H1 (cell line): Measurements from ENCODE around the gene TCEA2. TPM values are rescaled to one million over a fixed set of nuclear protein-coding genes. Genes with fewer than 3 reads are reported as not detected.

Experiments
- CTCF ChIA-PET: fragments of 300-600 bp; sonication (Branson Sonifier 250); formaldehyde crosslinking; loops from one replicate; lab custom pipeline; 2021; ENCODE audit not compliant: partially characterized antibody; lab: Charles Lee
- POLR2A ChIA-PET: fragments of 300-600 bp; sonication (Branson Sonifier 250); formaldehyde crosslinking; loops from one replicate; lab custom pipeline; 2021; ENCODE audit warnings: inconsistent platforms; ENCODE audit not compliant: partially characterized antibody; lab: Charles Lee
- DNase-seq, 2 experiments: peaks; one replicate each; pipeline versions ENCODE4 v3.0.0 to v3.0.0-alpha.2; 2010 to 2022; ENCODE audit warnings: low spot score in 2 of 2, low read depth in 1 of 2, mixed read lengths in 1 of 2
- FAIRE-seq: peaks from 2 replicates; lab custom pipeline; 2011; peaks lifted over from hg19 to GRCh38; lab: Jason Lieb, UNC
- H2AFZ ChIP-seq: 2 replicates; pipeline ENCODE4 v1.8.1; 2012; ENCODE audit warnings: low read length, inconsistent platforms
- H2AK5ac ChIP-seq: 2 replicates; pipeline ENCODE4 v1.6.1; 2013; ENCODE audit warnings: low read depth, low read length
- H2BK120ac ChIP-seq: replicated peaks from 2 replicates; pipeline ENCODE3; 2013; ENCODE audit warnings: low read depth, low read length, inconsistent platforms
- H2BK12ac ChIP-seq: 2 replicates; pipeline ENCODE4 v1.6.1; 2013; ENCODE audit warnings: low read depth, low read length
- H2BK15ac ChIP-seq: 2 replicates; pipeline ENCODE4 v1.6.1; 2013; ENCODE audit warnings: low read length
- H2BK20ac ChIP-seq: 2 replicates; pipeline ENCODE4 v1.6.1; 2013; ENCODE audit warnings: low read length
- H2BK5ac ChIP-seq: 2 replicates; pipeline ENCODE4 v1.6.1; 2013; ENCODE audit warnings: low read depth, low read length
- H3K14ac ChIP-seq: 2 replicates; pipeline ENCODE4 v1.6.1; 2013; ENCODE audit warnings: inconsistent platforms; ENCODE audit not compliant: insufficient read length
- H3K18ac ChIP-seq: 2 replicates; pipeline ENCODE4 v1.6.1; 2013; ENCODE audit warnings: low read length; ENCODE audit errors: extremely low read depth
- H3K23ac ChIP-seq: 2 replicates; pipeline ENCODE4 v1.6.1; 2013; ENCODE audit warnings: inconsistent platforms; ENCODE audit not compliant: insufficient read length
- H3K23me2 ChIP-seq: 2 replicates; pipeline ENCODE4 v1.6.1; 2013; ENCODE audit warnings: low read depth, low read length
- H3K27ac ChIP-seq: 2 replicates; pipeline ENCODE4 v1.6.1; 2011; ENCODE audit warnings: low read depth, low read length, inconsistent platforms
- H3K27me3 ChIP-seq, 4 experiments: replicated peaks in 1 of 4; 1 replicate in 1 of 4; 2 replicates in 3 of 4; pipeline versions ENCODE4 v1.6.1 to v1.8.1; 2011 to 2013; ENCODE audit warnings: low read length in 3 of 4, mild to moderate bottlenecking in 3 of 4, inconsistent platforms in 2 of 4, mixed read lengths in 2 of 4, moderate library complexity in 1 of 4; ENCODE audit not compliant: control insufficient read depth in 3 of 4, insufficient read depth in 3 of 4; ENCODE audit errors: extremely low read depth in 1 of 4
- H3K36me3 ChIP-seq, 4 experiments: 2 replicates each; pipeline versions ENCODE4 v1.6.1 to v1.8.1; 2011 to 2013; ENCODE audit warnings: mild to moderate bottlenecking in 4 of 4, low read length in 3 of 4, moderate library complexity in 2 of 4, control low read depth in 1 of 4, inconsistent platforms in 1 of 4; ENCODE audit not compliant: insufficient read depth in 4 of 4, control insufficient read depth in 2 of 4
- H3K4ac ChIP-seq: replicated peaks from 2 replicates; pipeline ENCODE3; 2013; ENCODE audit warnings: low read length, low read depth, mixed read lengths, inconsistent platforms; ENCODE audit not compliant: insufficient read length
- H3K4me1 ChIP-seq, 4 experiments: replicated peaks in 1 of 4; 1 replicate in 1 of 4; 2 replicates in 3 of 4; pipeline versions ENCODE4 v1.6.1 to v1.8.1; 2011 to 2013; ENCODE audit warnings: low read length in 3 of 4, inconsistent platforms in 2 of 4, mixed read lengths in 1 of 4; ENCODE audit not compliant: insufficient read depth in 4 of 4, control insufficient read depth in 3 of 4
- H3K4me2 ChIP-seq, 2 experiments: 2 replicates each; pipeline versions ENCODE4 v1.6.1 to v1.8.1; 2011 to 2013; ENCODE audit warnings: low read depth in 2 of 2, low read length in 2 of 2, control low read depth in 1 of 2, inconsistent platforms in 1 of 2, mild to moderate bottlenecking in 1 of 2; ENCODE audit not compliant: insufficient read depth in 1 of 2
- H3K4me3 ChIP-seq, 4 experiments: fragments of 200-600, 300-600 bp in 1 of 4; sonication (generic), shearing (Covaris generic), sonication (Bioruptor Twin) in 1 of 4; 2 replicates each; pipeline versions ENCODE4 v1.5.1 to v1.8.1; 2011 to 2016; ENCODE audit warnings: low read length in 4 of 4, low read depth in 3 of 4, control low read depth in 2 of 4, inconsistent platforms in 2 of 4, mild to moderate bottlenecking in 2 of 4, mixed read lengths in 1 of 4, moderate library complexity in 1 of 4; ENCODE audit not compliant: insufficient read depth in 2 of 4; ENCODE audit errors: extremely low read depth in 1 of 4
- H3K56ac ChIP-seq: replicated peaks from 2 replicates; pipeline ENCODE3; 2013; ENCODE audit warnings: low read depth, mild to moderate bottlenecking, mixed read lengths, low read length, inconsistent platforms; ENCODE audit not compliant: insufficient read length
- H3K79me1 ChIP-seq: 2 replicates; pipeline ENCODE4 v1.6.1; 2013; ENCODE audit warnings: low read depth, low read length, control low read depth
- H3K79me2 ChIP-seq, 2 experiments: 2 replicates each; pipeline versions ENCODE4 v1.6.1 to v1.8.1; 2012 to 2013; ENCODE audit warnings: low read length in 2 of 2, mild to moderate bottlenecking in 2 of 2, inconsistent platforms in 1 of 2; ENCODE audit not compliant: insufficient read depth in 2 of 2, control insufficient read depth in 1 of 2
- H3K9ac ChIP-seq, 4 experiments: replicated peaks in 1 of 4; 1 replicate in 1 of 4; 2 replicates in 3 of 4; pipeline versions ENCODE4 v1.6.1 to v1.8.1; 2011 to 2013; ENCODE audit warnings: low read depth in 3 of 4, low read length in 3 of 4, control low read depth in 2 of 4, mild to moderate bottlenecking in 2 of 4, moderate library complexity in 2 of 4, inconsistent platforms in 1 of 4; ENCODE audit errors: extremely low read depth in 1 of 4
- H3K9me3 ChIP-seq, 2 experiments: 2 replicates each; pipeline versions ENCODE4 v1.6.1 to v1.8.1; 2012 to 2013; ENCODE audit warnings: mild to moderate bottlenecking in 2 of 2, moderate library complexity in 2 of 2, control low read depth in 1 of 2, inconsistent platforms in 1 of 2, low read depth in 1 of 2, low read length in 1 of 2, mixed read lengths in 1 of 2; ENCODE audit not compliant: insufficient read depth in 2 of 2
- H4K20me1 ChIP-seq, 2 experiments: replicated peaks in 1 of 2; 2 replicates each; pipeline versions ENCODE3 to v1.8.1; 2011 to 2013; ENCODE audit warnings: inconsistent platforms in 2 of 2, low read length in 2 of 2, mild to moderate bottlenecking in 1 of 2; ENCODE audit not compliant: insufficient read depth in 2 of 2, control insufficient read depth in 1 of 2
- H4K5ac ChIP-seq: 2 replicates; pipeline ENCODE4 v1.6.1; 2013; ENCODE audit warnings: low read length, low read depth, mixed read lengths, inconsistent platforms; ENCODE audit not compliant: insufficient read length
- H4K8ac ChIP-seq: 2 replicates; pipeline ENCODE4 v1.8.0; 2013; ENCODE audit warnings: mild to moderate bottlenecking, moderate library complexity, low read length, inconsistent platforms; ENCODE audit not compliant: insufficient read depth; ENCODE audit errors: extremely low read depth
- H4K91ac ChIP-seq: replicated peaks from 2 replicates; pipeline ENCODE3; 2013; ENCODE audit warnings: low read length, mixed read lengths, inconsistent platforms; ENCODE audit not compliant: insufficient read length
- ASH2L ChIP-seq: fragments of 200-600, 300-600 bp; sonication (generic); IDR thresholded peaks from one replicate; pipeline ENCODE4 v1.7.1; 2017; ENCODE audit warnings: low read length
- CBX5 ChIP-seq: fragments of 300-800, 300-1000 bp; sonication (generic); IDR thresholded peaks from 2 replicates; pipeline ENCODE4 v1.7.1; 2016; ENCODE audit warnings: antibody characterized with exemption, low read length, low read depth
- CBX8 ChIP-seq: fragments of 300-800, 300-1000 bp; sonication (generic); IDR thresholded peaks from 2 replicates; pipeline ENCODE4 v1.7.1; 2016; ENCODE audit warnings: low read depth, low read length, borderline replicate concordance
- CHD2 ChIP-seq: IDR thresholded peaks from 2 replicates; pipeline ENCODE4 v1.6.1; 2012; ENCODE audit warnings: low read length, improper control_type of control experiment
- EZH2 ChIP-seq: fragments of 200-600 bp; sonication (generic); IDR thresholded peaks from 2 replicates; pipeline ENCODE4 v1.7.1; 2012; ENCODE audit warnings: low read depth, mild to moderate bottlenecking, moderate library complexity, low read length, inconsistent platforms; ENCODE audit not compliant: severe bottlenecking
- JUN ChIP-seq: IDR thresholded peaks from 2 replicates; pipeline ENCODE4 v1.6.1; 2011; ENCODE audit warnings: low read depth, mild to moderate bottlenecking, improper control_type of control experiment, low read length
- POU5F1 ChIP-seq: IDR thresholded peaks from 2 replicates; pipeline ENCODE4 v1.6.1; 2011; ENCODE audit warnings: low read depth, mild to moderate bottlenecking, low read length, moderate library complexity
- SP4 ChIP-seq: IDR thresholded peaks from 2 replicates; pipeline ENCODE4 v1.6.1; 2012; ENCODE audit warnings: low read length, inconsistent platforms
- TEAD4 ChIP-seq: IDR thresholded peaks from 2 replicates; pipeline ENCODE4 v1.6.1; 2012; ENCODE audit warnings: low read depth, low read length, inconsistent platforms, mixed read lengths
- WGBS, 2 experiments: shearing (Covaris generic) in 1 of 2; methylation state at CpG; one replicate each; pipeline versions ENCODE4 v1.1.6 to v1.1.7; 2013 to 2015; ENCODE audit warnings: low lambda C conversion rate in 2 of 2, mixed read lengths in 2 of 2, inconsistent platforms in 1 of 2, low coverage in 1 of 2, missing lambda C conversion rate in 1 of 2; ENCODE audit not compliant: insufficient replicate concordance in 2 of 2, insufficient coverage in 1 of 2, insufficient read length in 1 of 2; ENCODE audit errors: extremely low coverage in 1 of 2, missing lambda C conversion rate in 1 of 2; 5-methylcytosine and 5-hydroxymethylcytosine counted together
- polyA plus RNA-seq, 7 experiments: library from polyadenylated mRNA; depleted of rRNA in 3 of 7; stranded (reverse) in 5 of 7; unstranded in 2 of 7; fragments of >200 nt in 5 of 7; fragments of 200-250 nt in 2 of 7; gene quantifications; 1 replicate in 5 of 7; 2 replicates in 1 of 7; 4 replicates in 1 of 7; pipeline versions ENCODE4 v1.2.1 to v1.2.3, GENCODE V29; 2011 to 2013; ENCODE audit warnings: missing spikeins in 2 of 7, mixed read lengths in 2 of 7
- total RNA-seq: library from RNA; stranded (reverse); fragmentation: NEBNext Ultra II Directional; extraction: Animal tissue kit (Norgen Biotek cat#: 25700); gene quantifications from 2 replicates; pipeline ENCODE4 v1.2.1, GENCODE V29; 2021
- TF ChIP-seq, protein P1 (sequence below): IDR thresholded peaks from 2 replicates; pipeline ENCODE4 v1.6.1; 2012; ENCODE audit warnings: inconsistent platforms
- TF ChIP-seq, protein P2 (sequence below): IDR thresholded peaks from 2 replicates; pipeline ENCODE4 v1.6.1; 2012; ENCODE audit warnings: low read length, inconsistent platforms

The TCEA2 gene
- total and polyA plus RNA-seq, 2 of the 8 experiments (the other 6 are each of a cell fraction or from before 2014, with no cell fraction given) = 41.4 to 42.3 TPM

DNA sequence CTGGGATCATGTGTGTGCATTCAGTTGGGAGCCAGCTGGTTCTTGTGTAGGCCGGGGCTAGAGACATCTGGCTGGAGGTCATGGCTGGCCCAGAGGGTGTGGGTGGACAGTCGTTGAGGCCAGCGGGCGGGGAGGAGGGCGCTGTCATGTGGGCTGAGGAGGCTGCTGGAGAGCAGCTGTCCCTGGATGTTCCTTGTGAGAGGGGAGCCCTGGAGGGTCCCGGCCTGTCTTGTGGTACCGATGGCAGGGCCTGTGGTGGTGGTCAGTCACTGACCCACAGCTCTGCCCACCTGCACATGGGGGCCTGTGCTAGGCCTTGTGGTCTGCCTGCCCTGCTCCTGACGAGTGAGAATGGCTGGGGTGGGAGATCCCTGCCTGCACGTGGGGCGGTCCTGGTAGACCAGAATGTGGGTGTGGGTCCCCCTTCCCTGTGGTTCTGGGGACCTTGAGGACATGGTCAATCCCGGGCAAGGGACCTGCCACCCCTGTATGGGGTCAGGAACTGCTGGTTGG lies 29.0 kb upstream of the TCEA2 start:
- Histone ChIP-seq H3K27me3 (peaks cover 4 to 17% (median 9%) of the 10 kb centered on the region in 4 experiments; a peak in 6 of 7 replicates), H3K9ac (no peak overlapping the region), H3K4me2 (no peak overlapping the region), H3K23me2 (peaks cover 3% of the 10 kb centered on the region; the same call in 1 of the 2 replicates), H3K23ac (no peak overlapping the region), H3K14ac (no peak overlapping the region), H3K79me1 (no peaks in the 10 kb centered on the region; the same call in 1 of the 2 replicates), H3K4me1 (peaks cover 0 to 19% (median 15%) of the 10 kb centered on the region in 4 experiments; a peak in 6 of 7 replicates), H4K5ac (no peak overlapping the region), H2BK15ac (no peak overlapping the region), H3K27ac (no peak overlapping the region), H3K4ac (no peak overlapping the region), H3K18ac (no peak overlapping the region), H2AK5ac (no peak overlapping the region), H3K79me2 (no peaks in the 10 kb centered on the region), H4K91ac (no peak overlapping the region), H2BK5ac (no peak overlapping the region), H2BK12ac (no peak overlapping the region), H4K8ac (no peak overlapping the region), H2BK120ac (no peak overlapping the region), H3K4me3 (no peak overlapping the region), H2BK20ac (no peak overlapping the region), H3K56ac (no peak overlapping the region), H2AFZ (no peak overlapping the region), H4K20me1 (peaks cover 0 to 4% of the 10 kb centered on the region in 2 experiments), H3K36me3 (peaks cover 11 to 26% (median 19%) of the 10 kb centered on the region in 4 experiments; a peak in 7 of 8 replicates), H3K9me3 (no peaks in the 10 kb centered on the region)
- ChIA-PET CTCF (interaction anchor here (1.2 to 1.4 kb wide), 2 partner anchors 23 to 26 kb away, joined by 3 to 4 read pairs; no protein-coding TSS in a partner anchor), POLR2A (interaction anchor here (0.7 to 1.7 kb wide), 6 partner anchors 9 to 75 kb away, joined by 3 to 5 read pairs (median 4); partner anchors contain the start of gene SAMD10)
- DNase-seq = no peak
- WGBS, 2 experiments = 99% methylated on average over 11 of the region's 11 CpGs; no CpG with 5 or more reads in 1 of the 2 experiments
- no peak for FAIRE-seq
- TF ChIP-seq CHD2 (no peak), EZH2 (no peak), CBX5 (no peak), ASH2L (no peak), CBX8 (no peak), JUN (no peak), TEAD4 (no peak), SP4 (no peak), POU5F1 (no peak)
- TF ChIP-seq, protein P1, sequence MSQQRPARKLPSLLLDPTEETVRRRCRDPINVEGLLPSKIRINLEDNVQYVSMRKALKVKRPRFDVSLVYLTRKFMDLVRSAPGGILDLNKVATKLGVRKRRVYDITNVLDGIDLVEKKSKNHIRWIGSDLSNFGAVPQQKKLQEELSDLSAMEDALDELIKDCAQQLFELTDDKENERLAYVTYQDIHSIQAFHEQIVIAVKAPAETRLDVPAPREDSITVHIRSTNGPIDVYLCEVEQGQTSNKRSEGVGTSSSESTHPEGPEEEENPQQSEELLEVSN = no peak
- TF ChIP-seq, protein P2, sequence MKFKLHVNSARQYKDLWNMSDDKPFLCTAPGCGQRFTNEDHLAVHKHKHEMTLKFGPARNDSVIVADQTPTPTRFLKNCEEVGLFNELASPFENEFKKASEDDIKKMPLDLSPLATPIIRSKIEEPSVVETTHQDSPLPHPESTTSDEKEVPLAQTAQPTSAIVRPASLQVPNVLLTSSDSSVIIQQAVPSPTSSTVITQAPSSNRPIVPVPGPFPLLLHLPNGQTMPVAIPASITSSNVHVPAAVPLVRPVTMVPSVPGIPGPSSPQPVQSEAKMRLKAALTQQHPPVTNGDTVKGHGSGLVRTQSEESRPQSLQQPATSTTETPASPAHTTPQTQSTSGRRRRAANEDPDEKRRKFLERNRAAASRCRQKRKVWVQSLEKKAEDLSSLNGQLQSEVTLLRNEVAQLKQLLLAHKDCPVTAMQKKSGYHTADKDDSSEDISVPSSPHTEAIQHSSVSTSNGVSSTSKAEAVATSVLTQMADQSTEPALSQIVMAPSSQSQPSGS = no peak
